GM23338 (cell line): Measurements from ENCODE around the gene LTN1. TPM values are rescaled to one million over a fixed set of nuclear protein-coding genes. Genes with fewer than 3 reads are reported as not detected.
"Not testable (repeated sequence)": the region's sequence is repeated elsewhere in the genome, so short reads cannot be mapped to it uniquely, and the experiment has no call there.

Experiments used
- ATAC-seq: fragments of 200-7000 bp; cut with Tn5 transposase; 3 replicates; pipeline ENCODE4 v1.9.1; 2020
- DNase-seq: peaks from one replicate; pipeline ENCODE4 v3.0.0-alpha.2; 2015; ENCODE audit warnings: low spot score
- H2AFZ ChIP-seq: fragments of 200-600 bp; sonication (generic); 2 replicates; pipeline ENCODE4 v1.8.0; 2016; ENCODE audit warnings: antibody characterized with exemption, mild to moderate bottlenecking, moderate library complexity
- H3F3A ChIP-seq: fragments of 200-600 bp; sonication (generic); replicated peaks from 2 replicates; pipeline ENCODE4 v1.8.0; 2017; ENCODE audit warnings: antibody characterized with exemption, mixed run types, low read depth
- H3K27ac ChIP-seq: fragments of 200-600 bp; sonication (generic); 2 replicates; pipeline ENCODE4 v1.6.1; 2016; ENCODE audit warnings: low read depth
- H3K27me3 ChIP-seq: fragments of 200-600 bp; sonication (generic); 2 replicates; pipeline ENCODE4 v1.8.0; 2016; ENCODE audit warnings: mild to moderate bottlenecking, mixed run types, moderate library complexity; ENCODE audit not compliant: insufficient read depth
- H3K36me3 ChIP-seq: fragments of 200-600 bp; sonication (generic); 2 replicates; pipeline ENCODE4 v1.8.0; 2016; ENCODE audit warnings: mild to moderate bottlenecking; ENCODE audit not compliant: insufficient read depth
- H3K4me1 ChIP-seq: fragments of 200-600 bp; sonication (generic); 2 replicates; pipeline ENCODE4 v1.8.0; 2016; ENCODE audit warnings: mild to moderate bottlenecking, moderate library complexity; ENCODE audit not compliant: insufficient read depth
- H3K4me2 ChIP-seq: fragments of 200-600 bp; sonication (generic); 2 replicates; pipeline ENCODE4 v1.7.1; 2017; ENCODE audit warnings: mixed run types
- H3K4me3 ChIP-seq: fragments of 200-600 bp; sonication (generic); 2 replicates; pipeline ENCODE4 v1.6.1; 2016; ENCODE audit warnings: mixed run types
- H3K79me2 ChIP-seq: fragments of 200-600 bp; sonication (generic); replicated peaks from 2 replicates; pipeline ENCODE4 v1.8.0; 2017; ENCODE audit warnings: mild to moderate bottlenecking; ENCODE audit not compliant: insufficient read depth
- H3K9me2 ChIP-seq: fragments of 200-600 bp; sonication (generic); 2 replicates; pipeline ENCODE4 v1.8.0; 2017; ENCODE audit not compliant: insufficient read depth
- H4K20me1 ChIP-seq: fragments of 200-600 bp; sonication (generic); replicated peaks from 2 replicates; pipeline ENCODE4 v1.8.0; 2017; ENCODE audit warnings: mild to moderate bottlenecking; ENCODE audit not compliant: insufficient read depth
- H3K27ac Mint-ChIP-seq: 2 replicates; pipeline ENCODE4 v1.8.0; 2020; ENCODE audit warnings: inconsistent platforms, mild to moderate bottlenecking, moderate library complexity, mixed read lengths
- H3K27me3 Mint-ChIP-seq: 3 replicates; pipeline ENCODE4 v1.8.0; 2022; ENCODE audit warnings: low read depth, mild to moderate bottlenecking, moderate library complexity, mixed read lengths, inconsistent platforms; ENCODE audit not compliant: insufficient read depth, poor library complexity
- H3K36me3 Mint-ChIP-seq: 3 replicates; pipeline ENCODE4 v1.8.0; 2021; ENCODE audit warnings: low read depth, mild to moderate bottlenecking, inconsistent platforms, moderate library complexity, mixed read lengths
- H3K4me1 Mint-ChIP-seq: 3 replicates; pipeline ENCODE4 v1.8.0; 2020; ENCODE audit warnings: mild to moderate bottlenecking, inconsistent platforms, mixed read lengths
- H3K4me3 Mint-ChIP-seq: 3 replicates; pipeline ENCODE4 v1.8.0; 2021; ENCODE audit warnings: moderate library complexity, mild to moderate bottlenecking, inconsistent platforms, mixed read lengths
- H3K9me3 Mint-ChIP-seq: 3 replicates; pipeline ENCODE4 v1.8.0; 2020; ENCODE audit warnings: moderate library complexity, mild to moderate bottlenecking, inconsistent platforms, mixed read lengths
- CREB1 ChIP-seq: fragments of 250-450 bp; sonication (Bioruptor Pico); IDR thresholded peaks from 2 replicates; pipeline ENCODE4 v1.5.0; 2020; ENCODE audit warnings: low read depth, mild to moderate bottlenecking, moderate library complexity
- EZH2 ChIP-seq: fragments of 200-600 bp; sonication (generic); IDR thresholded peaks from one replicate; pipeline ENCODE4 v1.8.0; 2017; ENCODE audit warnings: antibody characterized with exemption, mild to moderate bottlenecking, low read depth; ENCODE audit not compliant: unreplicated experiment
- EZH2phosphoT487 ChIP-seq: fragments of 200-600 bp; sonication (generic); IDR thresholded peaks from one replicate; pipeline ENCODE4 v1.8.1; 2018; ENCODE audit warnings: antibody characterized with exemption; ENCODE audit not compliant: unreplicated experiment
- JUNB ChIP-seq: IDR thresholded peaks from one replicate; pipeline ENCODE4 v1.6.1; 2016; ENCODE audit warnings: antibody characterized with exemption; ENCODE audit not compliant: unreplicated experiment
- NANOG ChIP-seq: IDR thresholded peaks from 2 replicates; pipeline ENCODE4 v1.6.1; 2016; ENCODE audit warnings: antibody characterized with exemption, borderline replicate concordance
- STAT1 ChIP-seq: IDR thresholded peaks from one replicate; pipeline ENCODE4 v1.6.1; 2016; ENCODE audit warnings: antibody characterized with exemption; ENCODE audit not compliant: unreplicated experiment
- ZNF114 ChIP-seq: fragments of 250-450 bp; sonication (Bioruptor Pico); IDR thresholded peaks from 2 replicates; pipeline ENCODE4 v1.5.0; 2020; ENCODE audit warnings: mild to moderate bottlenecking, moderate library complexity
- ZNF331 ChIP-seq: fragments of 250-450 bp; sonication (Bioruptor Pico); IDR thresholded peaks from 2 replicates; pipeline ENCODE4 v1.5.0; 2020; ENCODE audit warnings: low read depth, mild to moderate bottlenecking, moderate library complexity
- polyA plus RNA-seq: library from polyadenylated mRNA; unstranded; fragments of >200 nt; fragmentation: Nextera tagmentation; extraction: Ambion mirVana; gene quantifications from 2 replicates; pipeline ENCODE4 v1.2.1, GENCODE V29; 2016
- total RNA-seq: library from RNA; depleted of rRNA; stranded (reverse); fragments of >200 nt; shearing (Covaris generic); gene quantifications from 2 replicates; pipeline ENCODE4 v1.2.3, GENCODE V29; 2014
- TF ChIP-seq, protein P1 (sequence below): fragments of 250-450 bp; sonication (Bioruptor Pico); IDR thresholded peaks from 2 replicates; pipeline ENCODE4 v1.5.0; 2020; ENCODE audit warnings: mild to moderate bottlenecking, moderate library complexity
- TF ChIP-seq, protein P2 (sequence below): IDR thresholded peaks from one replicate; pipeline ENCODE4 v1.6.1; 2018; ENCODE audit warnings: antibody characterized with exemption; ENCODE audit not compliant: unreplicated experiment
- TF ChIP-seq, protein P3 (sequence below), 2 experiments: fragments of 200-600 bp in 1 of 2; sonication (generic) in 1 of 2; conservative IDR thresholded peaks; 2 replicates each; pipeline versions ENCODE4 v1.5.1 to v1.6.1; 2016 to 2017; ENCODE audit warnings: antibody characterized with exemption in 2 of 2, low read depth in 2 of 2, mild to moderate bottlenecking in 2 of 2, moderate library complexity in 1 of 2

LTN1 gene
- total and polyA plus RNA-seq, 2 experiments from 2014 or later = 11.1 to 26.1 TPM

- not testable (repeated sequence) for H3K9me2 ChIP-seq, H3K36me3 ChIP-seq, H3K4me3 ChIP-seq, H3K27ac ChIP-seq, H3K27me3 ChIP-seq, H3K4me3 Mint-ChIP-seq, H3K27me3 Mint-ChIP-seq, H3K4me1 ChIP-seq, H2AFZ ChIP-seq, DNase-seq, H3K79me2 ChIP-seq, H3K4me1 Mint-ChIP-seq, ATAC-seq, H3K4me2 ChIP-seq, H4K20me1 ChIP-seq, H3K27ac Mint-ChIP-seq, H3F3A ChIP-seq
- peaks cover 18% of the 10 kb centered on the region for H3K9me3 Mint-ChIP-seq
- peaks cover 17% of the 10 kb centered on the region for H3K36me3 Mint-ChIP-seq
Measured at GRCh38 chr21:29011236-29011635, 18.6 kb upstream of the LTN1 start.

GRCh38 chr21:29008367-29008766 lies 15.7 kb upstream of the LTN1 start:
- Mint-ChIP-seq H3K27me3 (no peaks in the 10 kb centered on the region), H3K4me1 (no peaks in the 10 kb centered on the region; the same call in 2 of the 3 replicates), H3K27ac (no peak overlapping the region), H3K9me3 (peaks cover 18% of the 10 kb centered on the region), H3K36me3 (peaks cover 12% of the 10 kb centered on the region), H3K4me3 (no peak overlapping the region)
- no peak overlapping the region for H3K27ac ChIP-seq
- H3K79me2 ChIP-seq = no peaks in the 10 kb centered on the region
- H2AFZ ChIP-seq = no peak overlapping the region
- no peak for DNase-seq
- H3K4me3 ChIP-seq = no peak overlapping the region
- no peak overlapping the region for H3K4me2 ChIP-seq
- ATAC-seq = no peak
- H3K27me3 ChIP-seq = no peaks in the 10 kb centered on the region
- TF ChIP-seq STAT1 = no peak
- no peak for TF ChIP-seq CREB1 (CRISPR knock-in tag)
- TF ChIP-seq EZH2phosphoT487 = no peak
- TF ChIP-seq NANOG = no peak
- TF ChIP-seq, protein P1, sequence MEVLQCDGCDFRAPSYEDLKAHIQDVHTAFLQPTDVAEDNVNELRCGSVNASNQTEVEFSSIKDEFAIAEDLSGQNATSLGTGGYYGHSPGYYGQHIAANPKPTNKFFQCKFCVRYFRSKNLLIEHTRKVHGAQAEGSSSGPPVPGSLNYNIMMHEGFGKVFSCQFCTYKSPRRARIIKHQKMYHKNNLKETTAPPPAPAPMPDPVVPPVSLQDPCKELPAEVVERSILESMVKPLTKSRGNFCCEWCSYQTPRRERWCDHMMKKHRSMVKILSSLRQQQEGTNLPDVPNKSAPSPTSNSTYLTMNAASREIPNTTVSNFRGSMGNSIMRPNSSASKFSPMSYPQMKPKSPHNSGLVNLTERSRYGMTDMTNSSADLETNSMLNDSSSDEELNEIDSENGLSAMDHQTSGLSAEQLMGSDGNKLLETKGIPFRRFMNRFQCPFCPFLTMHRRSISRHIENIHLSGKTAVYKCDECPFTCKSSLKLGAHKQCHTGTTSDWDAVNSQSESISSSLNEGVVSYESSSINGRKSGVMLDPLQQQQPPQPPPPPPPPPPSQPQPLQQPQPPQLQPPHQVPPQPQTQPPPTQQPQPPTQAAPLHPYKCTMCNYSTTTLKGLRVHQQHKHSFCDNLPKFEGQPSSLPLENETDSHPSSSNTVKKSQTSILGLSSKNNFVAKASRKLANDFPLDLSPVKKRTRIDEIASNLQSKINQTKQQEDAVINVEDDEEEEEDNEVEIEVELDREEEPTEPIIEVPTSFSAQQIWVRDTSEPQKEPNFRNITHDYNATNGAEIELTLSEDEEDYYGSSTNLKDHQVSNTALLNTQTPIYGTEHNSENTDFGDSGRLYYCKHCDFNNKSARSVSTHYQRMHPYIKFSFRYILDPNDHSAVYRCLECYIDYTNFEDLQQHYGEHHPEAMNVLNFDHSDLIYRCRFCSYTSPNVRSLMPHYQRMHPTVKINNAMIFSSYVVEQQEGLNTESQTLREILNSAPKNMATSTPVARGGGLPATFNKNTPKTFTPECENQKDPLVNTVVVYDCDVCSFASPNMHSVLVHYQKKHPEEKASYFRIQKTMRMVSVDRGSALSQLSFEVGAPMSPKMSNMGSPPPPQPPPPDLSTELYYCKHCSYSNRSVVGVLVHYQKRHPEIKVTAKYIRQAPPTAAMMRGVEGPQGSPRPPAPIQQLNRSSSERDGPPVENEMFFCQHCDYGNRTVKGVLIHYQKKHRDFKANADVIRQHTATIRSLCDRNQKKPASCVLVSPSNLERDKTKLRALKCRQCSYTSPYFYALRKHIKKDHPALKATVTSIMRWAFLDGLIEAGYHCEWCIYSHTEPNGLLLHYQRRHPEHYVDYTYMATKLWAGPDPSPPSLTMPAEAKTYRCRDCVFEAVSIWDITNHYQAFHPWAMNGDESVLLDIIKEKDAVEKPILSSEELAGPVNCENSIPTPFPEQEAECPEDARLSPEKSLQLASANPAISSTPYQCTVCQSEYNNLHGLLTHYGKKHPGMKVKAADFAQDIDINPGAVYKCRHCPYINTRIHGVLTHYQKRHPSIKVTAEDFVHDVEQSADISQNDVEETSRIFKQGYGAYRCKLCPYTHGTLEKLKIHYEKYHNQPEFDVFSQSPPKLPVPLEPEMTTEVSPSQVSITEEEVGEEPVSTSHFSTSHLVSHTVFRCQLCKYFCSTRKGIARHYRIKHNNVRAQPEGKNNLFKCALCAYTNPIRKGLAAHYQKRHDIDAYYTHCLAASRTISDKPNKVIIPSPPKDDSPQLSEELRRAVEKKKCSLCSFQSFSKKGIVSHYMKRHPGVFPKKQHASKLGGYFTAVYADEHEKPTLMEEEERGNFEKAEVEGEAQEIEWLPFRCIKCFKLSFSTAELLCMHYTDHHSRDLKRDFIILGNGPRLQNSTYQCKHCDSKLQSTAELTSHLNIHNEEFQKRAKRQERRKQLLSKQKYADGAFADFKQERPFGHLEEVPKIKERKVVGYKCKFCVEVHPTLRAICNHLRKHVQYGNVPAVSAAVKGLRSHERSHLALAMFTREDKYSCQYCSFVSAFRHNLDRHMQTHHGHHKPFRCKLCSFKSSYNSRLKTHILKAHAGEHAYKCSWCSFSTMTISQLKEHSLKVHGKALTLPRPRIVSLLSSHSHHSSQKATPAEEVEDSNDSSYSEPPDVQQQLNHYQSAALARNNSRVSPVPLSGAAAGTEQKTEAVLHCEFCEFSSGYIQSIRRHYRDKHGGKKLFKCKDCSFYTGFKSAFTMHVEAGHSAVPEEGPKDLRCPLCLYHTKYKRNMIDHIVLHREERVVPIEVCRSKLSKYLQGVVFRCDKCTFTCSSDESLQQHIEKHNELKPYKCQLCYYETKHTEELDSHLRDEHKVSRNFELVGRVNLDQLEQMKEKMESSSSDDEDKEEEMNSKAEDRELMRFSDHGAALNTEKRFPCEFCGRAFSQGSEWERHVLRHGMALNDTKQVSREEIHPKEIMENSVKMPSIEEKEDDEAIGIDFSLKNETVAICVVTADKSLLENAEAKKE (CRISPR knock-in tag) = no peak
- TF ChIP-seq, protein P2, sequence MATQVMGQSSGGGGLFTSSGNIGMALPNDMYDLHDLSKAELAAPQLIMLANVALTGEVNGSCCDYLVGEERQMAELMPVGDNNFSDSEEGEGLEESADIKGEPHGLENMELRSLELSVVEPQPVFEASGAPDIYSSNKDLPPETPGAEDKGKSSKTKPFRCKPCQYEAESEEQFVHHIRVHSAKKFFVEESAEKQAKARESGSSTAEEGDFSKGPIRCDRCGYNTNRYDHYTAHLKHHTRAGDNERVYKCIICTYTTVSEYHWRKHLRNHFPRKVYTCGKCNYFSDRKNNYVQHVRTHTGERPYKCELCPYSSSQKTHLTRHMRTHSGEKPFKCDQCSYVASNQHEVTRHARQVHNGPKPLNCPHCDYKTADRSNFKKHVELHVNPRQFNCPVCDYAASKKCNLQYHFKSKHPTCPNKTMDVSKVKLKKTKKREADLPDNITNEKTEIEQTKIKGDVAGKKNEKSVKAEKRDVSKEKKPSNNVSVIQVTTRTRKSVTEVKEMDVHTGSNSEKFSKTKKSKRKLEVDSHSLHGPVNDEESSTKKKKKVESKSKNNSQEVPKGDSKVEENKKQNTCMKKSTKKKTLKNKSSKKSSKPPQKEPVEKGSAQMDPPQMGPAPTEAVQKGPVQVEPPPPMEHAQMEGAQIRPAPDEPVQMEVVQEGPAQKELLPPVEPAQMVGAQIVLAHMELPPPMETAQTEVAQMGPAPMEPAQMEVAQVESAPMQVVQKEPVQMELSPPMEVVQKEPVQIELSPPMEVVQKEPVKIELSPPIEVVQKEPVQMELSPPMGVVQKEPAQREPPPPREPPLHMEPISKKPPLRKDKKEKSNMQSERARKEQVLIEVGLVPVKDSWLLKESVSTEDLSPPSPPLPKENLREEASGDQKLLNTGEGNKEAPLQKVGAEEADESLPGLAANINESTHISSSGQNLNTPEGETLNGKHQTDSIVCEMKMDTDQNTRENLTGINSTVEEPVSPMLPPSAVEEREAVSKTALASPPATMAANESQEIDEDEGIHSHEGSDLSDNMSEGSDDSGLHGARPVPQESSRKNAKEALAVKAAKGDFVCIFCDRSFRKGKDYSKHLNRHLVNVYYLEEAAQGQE = no peak
- no peak for TF ChIP-seq ZNF114 (CRISPR knock-in tag)
- TF ChIP-seq, protein P3, sequence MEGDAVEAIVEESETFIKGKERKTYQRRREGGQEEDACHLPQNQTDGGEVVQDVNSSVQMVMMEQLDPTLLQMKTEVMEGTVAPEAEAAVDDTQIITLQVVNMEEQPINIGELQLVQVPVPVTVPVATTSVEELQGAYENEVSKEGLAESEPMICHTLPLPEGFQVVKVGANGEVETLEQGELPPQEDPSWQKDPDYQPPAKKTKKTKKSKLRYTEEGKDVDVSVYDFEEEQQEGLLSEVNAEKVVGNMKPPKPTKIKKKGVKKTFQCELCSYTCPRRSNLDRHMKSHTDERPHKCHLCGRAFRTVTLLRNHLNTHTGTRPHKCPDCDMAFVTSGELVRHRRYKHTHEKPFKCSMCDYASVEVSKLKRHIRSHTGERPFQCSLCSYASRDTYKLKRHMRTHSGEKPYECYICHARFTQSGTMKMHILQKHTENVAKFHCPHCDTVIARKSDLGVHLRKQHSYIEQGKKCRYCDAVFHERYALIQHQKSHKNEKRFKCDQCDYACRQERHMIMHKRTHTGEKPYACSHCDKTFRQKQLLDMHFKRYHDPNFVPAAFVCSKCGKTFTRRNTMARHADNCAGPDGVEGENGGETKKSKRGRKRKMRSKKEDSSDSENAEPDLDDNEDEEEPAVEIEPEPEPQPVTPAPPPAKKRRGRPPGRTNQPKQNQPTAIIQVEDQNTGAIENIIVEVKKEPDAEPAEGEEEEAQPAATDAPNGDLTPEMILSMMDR (conservative IDR thresholded peaks at IDR 0.05; ENCODE audit: low read depth in 2 of 2) = no peak
- TF ChIP-seq ZNF331 (CRISPR knock-in tag) = no peak
- no peak for TF ChIP-seq JUNB
- no peak for TF ChIP-seq EZH2
- H3F3A ChIP-seq = no peaks in the 10 kb centered on the region
- no peaks in the 10 kb centered on the region for H3K9me2 ChIP-seq
- H4K20me1 ChIP-seq = no peaks in the 10 kb centered on the region
- H3K36me3 ChIP-seq = no peaks in the 10 kb centered on the region; the same call in 1 of the 2 replicates
- no peaks in the 10 kb centered on the region for H3K4me1 ChIP-seq
